HG03439 (cell line): Measurements from ENCODE around the gene DELE1.
A peak's percentile ranks its signal among the peaks of the same experiment; 100 is the strongest.

Source experiments
- ATAC-seq: cut with Tn5 transposase; IDR thresholded peaks from one replicate; pipeline ENCODE4 v1.9.1; 2021; ENCODE audit warnings: mild to moderate bottlenecking, moderate library complexity; ENCODE audit not compliant: unreplicated experiment

The DELE1 gene

DNA sequence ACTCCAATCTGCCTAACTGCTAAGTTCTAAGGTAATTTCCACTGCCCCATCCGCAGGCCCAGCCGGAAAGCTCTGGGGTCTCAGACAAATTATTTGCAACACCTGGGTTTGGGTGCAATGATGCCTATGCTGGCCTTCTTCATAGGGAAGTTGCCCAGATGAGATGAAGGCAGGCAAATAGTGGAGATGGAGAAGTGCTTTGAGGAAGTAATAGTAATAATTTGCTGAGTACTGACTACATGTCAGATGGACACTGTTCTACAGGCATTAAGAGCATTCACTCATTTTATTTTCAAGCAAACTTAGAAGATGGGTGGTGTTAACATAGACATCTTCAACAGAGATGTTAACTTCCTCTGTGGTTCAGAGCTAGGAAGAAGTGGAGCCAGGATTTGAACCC lies 30.5 kb downstream of the DELE1 start:
- ATAC-seq: no peak

DNA sequence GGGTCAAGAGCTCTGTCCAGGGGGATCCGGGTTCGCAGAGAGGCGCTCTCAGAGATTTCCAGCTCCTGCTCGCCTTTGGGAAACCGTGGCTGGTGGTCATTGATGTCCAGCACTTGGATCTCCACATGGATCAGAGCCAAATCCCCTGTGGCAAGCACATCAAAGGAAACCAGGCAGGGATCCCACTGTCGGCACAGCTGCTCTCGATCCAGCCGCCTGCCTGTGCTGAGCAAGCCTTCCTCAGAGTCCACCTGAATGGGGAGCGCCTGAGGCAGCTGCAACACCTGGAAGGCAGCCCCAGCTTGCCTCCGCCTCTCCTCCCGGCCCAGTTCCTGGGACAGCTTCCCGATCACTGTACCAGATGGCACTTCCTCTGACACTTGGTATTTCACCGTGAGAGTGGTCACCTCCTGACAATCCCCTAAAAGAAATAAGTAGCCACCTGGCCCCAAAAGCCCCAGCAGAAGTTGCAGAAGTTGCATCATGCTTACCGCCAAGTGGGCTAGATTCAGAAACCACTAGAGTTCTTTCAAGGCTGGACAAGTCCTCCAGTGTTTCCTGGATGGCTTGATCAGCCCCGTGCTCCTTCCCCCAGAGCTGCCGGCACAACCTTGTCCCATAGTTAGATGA lies 33.8 kb downstream of the DELE1 start:
- ATAC-seq: no peak

GRCh38 chr5:141958113-141958512 lies 34.4 kb downstream of the DELE1 start, which contains the start of gene PCDH12:
TSS of gene PCDH12 (minus strand) at chr5:141958202. CDS start at chr5:141957851, 351 bp downstream.
- ATAC-seq: no peak

- ATAC-seq: no peak
These were observed 35.0 kb downstream of the DELE1 start for GRCh38 chr5:141958546-141959172.

GRCh38 chr5:141960018-141960417 lies 36.3 kb downstream of the DELE1 start:
- ATAC-seq: no peak

- peak; percentile 90 for ATAC-seq
These were observed 37.0 kb downstream of the DELE1 start for GRCh38 chr5:141960449-141961323.

DNA sequence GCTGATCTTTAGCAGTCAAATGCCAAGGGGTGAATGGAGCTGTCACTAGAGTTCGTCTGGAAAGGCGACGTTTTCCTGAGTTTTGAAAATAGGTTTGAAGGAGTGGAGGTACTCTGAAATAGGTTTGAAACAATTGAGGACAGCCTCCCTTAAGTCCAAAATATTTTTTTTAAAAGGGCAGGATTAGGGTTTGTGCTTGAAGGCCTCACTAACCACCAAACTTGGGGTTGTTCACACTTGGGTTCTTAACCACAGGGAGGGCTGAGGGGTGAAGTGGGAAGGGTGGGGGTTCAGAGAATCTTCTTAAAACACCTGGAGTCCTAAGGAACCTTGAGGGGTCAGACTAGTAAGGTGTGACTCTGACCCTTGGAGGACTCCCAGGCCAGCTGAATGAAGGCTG lies 37.8 kb downstream of the DELE1 start:
- ATAC-seq: no peak

- no peak for ATAC-seq
These were observed 40.0 kb downstream of the DELE1 start for GRCh38 chr5:141963701-141964100.

- ATAC-seq: no peak
These were observed 41.4 kb downstream of the DELE1 start for GRCh38 chr5:141965071-141965470.

- no peak for ATAC-seq
These were observed 42.7 kb downstream of the DELE1 start for GRCh38 chr5:141966275-141966962.

DNA sequence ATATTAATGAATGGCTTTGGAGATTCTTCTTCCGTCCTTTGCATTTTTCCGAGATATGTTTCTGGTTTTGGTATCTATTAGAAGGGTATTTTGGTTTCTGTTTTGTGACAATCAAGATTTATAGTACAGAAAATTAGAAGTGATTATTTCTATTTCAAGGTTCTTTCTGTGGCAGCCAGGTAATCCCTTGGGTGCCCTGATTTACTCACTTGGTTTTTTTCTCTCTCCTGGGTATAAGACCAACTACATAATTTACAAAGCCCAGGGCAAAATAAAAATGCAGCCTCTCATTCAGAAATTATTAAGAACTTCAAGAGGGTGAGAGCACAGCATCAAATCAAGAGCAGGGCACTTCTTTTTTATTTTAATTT lies 43.3 kb downstream of the DELE1 start:
- ATAC-seq: no peak

GRCh38 chr5:141968914-141969608 lies 45.4 kb downstream of the DELE1 start, which contains the start of gene RNF14:
TSS of gene RNF14 (plus strand) at chr5:141969105. CDS start at chr5:141973589, 4,484 bp downstream.
- ATAC-seq: peak; percentile 92

GRCh38 chr5:141969783-141970771 lies 46.4 kb downstream of the DELE1 start:
- peak; percentile 47 for ATAC-seq

DNA sequence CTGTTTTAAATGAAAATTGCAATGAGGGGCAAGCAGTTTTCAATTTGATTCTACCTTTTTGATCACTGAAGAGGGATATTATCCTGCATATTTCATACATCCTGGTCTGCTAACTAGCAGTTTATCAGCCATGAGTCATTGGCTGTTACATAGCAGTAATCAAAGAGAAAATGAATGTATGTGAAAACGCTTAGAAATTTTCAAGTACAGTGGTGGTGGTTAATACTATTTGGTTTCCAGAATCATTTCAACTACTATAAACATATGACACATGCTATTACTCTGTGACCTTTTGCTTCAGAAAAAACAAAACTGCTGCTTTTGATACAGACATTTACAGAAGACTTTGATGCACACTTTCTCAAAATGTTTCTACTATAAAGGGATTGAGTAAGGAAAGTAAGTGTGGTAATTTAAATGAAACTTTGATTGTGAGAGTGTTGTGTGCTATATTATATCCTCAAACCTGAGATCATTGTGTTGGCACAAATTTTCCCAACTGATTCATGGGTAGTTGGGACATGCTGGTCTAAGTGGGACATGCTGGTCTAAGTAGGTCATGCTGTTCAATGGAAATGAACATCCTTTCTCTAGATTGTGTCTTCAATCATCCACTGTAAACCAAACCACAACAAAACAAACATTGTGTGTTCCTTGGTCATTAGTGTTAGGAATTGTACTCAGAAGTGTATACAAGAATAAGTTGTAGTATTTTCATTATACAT lies 50.4 kb downstream of the DELE1 start:
- ATAC-seq: no peak

DNA sequence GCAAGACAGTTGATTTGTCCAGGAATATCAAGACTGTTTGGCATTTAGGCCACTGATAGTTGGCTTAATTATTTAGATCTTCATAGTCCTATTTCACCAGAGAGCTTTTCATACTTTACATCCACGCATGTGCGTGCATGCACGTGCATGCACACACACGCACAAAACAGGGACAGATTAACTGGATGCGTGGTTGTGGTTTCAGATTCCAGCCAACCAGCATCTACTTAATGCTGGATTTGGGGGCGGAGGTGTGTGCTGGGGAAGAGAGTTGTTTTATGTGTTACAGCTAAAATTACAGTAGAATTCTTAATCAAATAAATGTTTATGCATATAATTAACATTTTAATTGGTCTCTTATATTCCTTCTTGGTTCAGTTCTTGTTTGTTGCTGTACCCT lies 52.5 kb downstream of the DELE1 start:
- ATAC-seq: no peak

DNA sequence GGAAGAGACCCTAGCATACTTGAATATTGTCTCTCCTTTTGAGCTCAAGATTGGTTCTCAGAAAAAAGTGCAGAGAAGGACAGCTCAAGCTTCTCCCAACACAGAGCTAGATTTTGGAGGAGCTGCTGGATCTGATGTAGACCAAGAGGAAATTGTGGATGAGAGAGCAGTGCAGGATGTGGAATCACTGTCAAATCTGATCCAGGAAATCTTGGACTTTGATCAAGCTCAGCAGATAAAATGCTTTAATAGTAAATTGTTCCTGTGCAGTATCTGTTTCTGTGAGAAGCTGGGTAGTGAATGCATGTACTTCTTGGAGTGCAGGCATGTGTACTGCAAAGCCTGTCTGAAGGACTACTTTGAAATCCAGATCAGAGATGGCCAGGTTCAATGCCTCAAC lies 54.7 kb downstream of the DELE1 start:
- ATAC-seq: no peak

DNA sequence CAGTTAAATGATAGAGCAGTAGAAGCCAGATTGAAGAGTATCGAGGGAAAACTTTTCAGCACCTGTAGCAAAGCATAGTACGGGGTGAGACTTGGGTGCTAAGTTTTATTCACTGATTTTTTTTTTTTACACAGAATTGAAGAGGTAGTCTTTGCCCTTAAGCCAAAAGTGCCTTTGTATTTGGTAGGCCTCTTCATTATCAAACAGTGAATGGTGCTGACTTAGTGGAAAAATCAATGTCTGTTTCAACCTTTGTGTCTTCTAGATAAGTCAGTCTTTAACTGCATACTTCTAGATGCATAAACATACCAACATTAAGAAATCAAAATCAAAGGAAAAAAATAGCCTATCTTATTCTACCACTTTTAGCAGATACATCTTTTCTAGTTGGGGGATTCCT lies 59.0 kb downstream of the DELE1 start:
- no peak for ATAC-seq

DNA sequence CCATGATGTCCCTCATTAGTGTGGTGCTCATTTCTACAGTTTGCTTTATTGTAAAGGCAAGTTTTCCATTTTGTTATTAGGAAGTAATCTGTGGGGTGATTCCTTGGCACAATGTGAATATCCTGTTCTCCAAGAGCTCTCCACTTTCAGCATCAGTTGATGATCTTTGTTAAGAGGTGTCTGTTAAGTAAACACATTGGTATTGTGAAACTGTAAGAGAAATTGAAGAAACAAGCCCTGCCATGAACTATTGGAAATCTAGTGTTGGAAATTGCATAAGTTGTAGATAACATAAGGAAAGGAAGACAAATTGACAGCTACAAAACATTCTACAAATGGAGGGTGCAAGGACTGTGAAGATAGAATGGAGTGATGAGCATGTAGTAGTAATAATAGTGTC lies 62.4 kb downstream of the DELE1 start:
- no peak for ATAC-seq

DNA sequence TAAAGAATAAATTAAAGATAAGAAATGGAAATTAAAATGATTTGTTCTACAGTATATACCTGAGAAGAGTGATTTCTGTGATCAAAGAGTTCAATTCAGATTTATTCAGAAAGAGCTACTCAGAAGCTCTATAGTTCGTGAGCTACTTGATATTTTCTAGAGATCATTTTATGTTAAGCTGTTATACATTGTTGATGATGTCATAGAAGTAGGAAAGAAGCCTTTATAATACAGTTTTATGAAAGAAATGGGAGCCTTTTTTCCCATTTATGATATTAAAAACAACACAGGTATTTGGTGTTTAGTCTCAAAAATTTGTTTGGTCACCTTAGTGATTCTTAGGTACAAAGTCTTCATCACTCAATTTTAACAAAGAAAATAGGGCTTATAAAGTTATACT lies 66.0 kb downstream of the DELE1 start:
- no peak for ATAC-seq
